ENCODE measurements around the gene KCNS3. TPM values are rescaled to one million over a fixed set of nuclear protein-coding genes. Genes with fewer than 3 reads are reported as not detected.

KCNS3 gene
- total RNA-seq, 1 donor from 2014 or later: 5.5 TPM

GRCh38 chr2:17873021-17873420 lies 5.4 kb upstream of the KCNS3 start:
- Mint-ChIP-seq H3K4me1 (ENCODE audit: low read depth, unreplicated experiment) (no peaks in the 10 kb centered on the region), H3K27ac (ENCODE audit: unreplicated experiment) (no peak overlapping the region), H3K9me3 (ENCODE audit: unreplicated experiment) (peaks cover 2% of the 10 kb centered on the region), H3K4me3 (ENCODE audit: unreplicated experiment) (no peak overlapping the region), H3K27me3 (ENCODE audit: unreplicated experiment) (peaks cover 10% of the 10 kb centered on the region), H3K36me3 (ENCODE audit: unreplicated experiment) (no peaks in the 10 kb centered on the region)
- no peak for TF ChIP-seq CTCF (IDR thresholded peaks at IDR 0.05; ENCODE audit: partially characterized antibody, unreplicated experiment)
- no peak for DNase-seq

- no peak for DNase-seq
- Mint-ChIP-seq H3K4me1 (ENCODE audit: low read depth, unreplicated experiment) (peaks cover 6% of the 10 kb centered on the region), H3K36me3 (ENCODE audit: unreplicated experiment) (no peaks in the 10 kb centered on the region), H3K4me3 (ENCODE audit: unreplicated experiment) (peak overlapping the region; percentile 47), H3K27ac (ENCODE audit: unreplicated experiment) (no peak overlapping the region), H3K9me3 (ENCODE audit: unreplicated experiment) (peaks cover 6% of the 10 kb centered on the region), H3K27me3 (ENCODE audit: unreplicated experiment) (peaks cover 16% of the 10 kb centered on the region)
- no peak for TF ChIP-seq CTCF (IDR thresholded peaks at IDR 0.05; ENCODE audit: partially characterized antibody, unreplicated experiment)
Measured at GRCh38 chr2:17876590-17876989, 1.9 kb upstream of the KCNS3 start.

GRCh38 chr2:17877811-17878280 lies 621 bp upstream of the KCNS3 start:
- Mint-ChIP-seq H3K4me1 (ENCODE audit: low read depth, unreplicated experiment) (peaks cover 6% of the 10 kb centered on the region), H3K27me3 (ENCODE audit: unreplicated experiment) (peaks cover 16% of the 10 kb centered on the region), H3K4me3 (ENCODE audit: unreplicated experiment) (peak overlapping the region; percentile 91), H3K9me3 (ENCODE audit: unreplicated experiment) (peaks cover 4% of the 10 kb centered on the region), H3K36me3 (ENCODE audit: unreplicated experiment) (no peaks in the 10 kb centered on the region), H3K27ac (ENCODE audit: unreplicated experiment) (peak overlapping the region; percentile 75)
- no peak for TF ChIP-seq CTCF (IDR thresholded peaks at IDR 0.05; ENCODE audit: partially characterized antibody, unreplicated experiment)
- DNase-seq: peak; percentile 25

- peaks cover 4% of the 10 kb centered on the region for H3K9me3 Mint-ChIP-seq (ENCODE audit: unreplicated experiment)
- H3K4me3 Mint-ChIP-seq (ENCODE audit: unreplicated experiment): peak overlapping the region; percentile 89
- no peak for TF ChIP-seq CTCF (IDR thresholded peaks at IDR 0.05; ENCODE audit: partially characterized antibody, unreplicated experiment)
- H3K27me3 Mint-ChIP-seq (ENCODE audit: unreplicated experiment): peaks cover 16% of the 10 kb centered on the region
- no peak overlapping the region for H3K27ac Mint-ChIP-seq (ENCODE audit: unreplicated experiment)
- H3K36me3 Mint-ChIP-seq (ENCODE audit: unreplicated experiment): no peaks in the 10 kb centered on the region
- peaks cover 6% of the 10 kb centered on the region for H3K4me1 Mint-ChIP-seq (ENCODE audit: low read depth, unreplicated experiment)
- DNase-seq: peak; percentile 80
Measured at GRCh38 chr2:17879137-17879912, 858 bp downstream of the KCNS3 start.

GRCh38 chr2:17879913-17880274 lies 1.4 kb downstream of the KCNS3 start:
- Mint-ChIP-seq H3K27me3 (ENCODE audit: unreplicated experiment) (peaks cover 16% of the 10 kb centered on the region), H3K4me1 (ENCODE audit: low read depth, unreplicated experiment) (peaks cover 6% of the 10 kb centered on the region), H3K4me3 (ENCODE audit: unreplicated experiment) (peak overlapping the region; percentile 89), H3K9me3 (ENCODE audit: unreplicated experiment) (peaks cover 4% of the 10 kb centered on the region), H3K36me3 (ENCODE audit: unreplicated experiment) (no peaks in the 10 kb centered on the region), H3K27ac (ENCODE audit: unreplicated experiment) (peak overlapping the region; percentile 45)
- no peak for TF ChIP-seq CTCF (IDR thresholded peaks at IDR 0.05; ENCODE audit: partially characterized antibody, unreplicated experiment)
- DNase-seq: no peak
